Type B pancreatic cell (in vitro differentiated cells): Measurements from ENCODE around the gene IER5. TPM values are rescaled to one million over a fixed set of nuclear protein-coding genes. Genes with fewer than 3 reads are reported as not detected.

ENCODE experiments used
- DNase-seq: peaks from one replicate; pipeline ENCODE4 v3.0.0; 2021; ENCODE audit warnings: mixed read lengths; ENCODE audit not compliant: unreplicated experiment; ENCODE audit errors: extremely low spot score
- H3K27ac Mint-ChIP-seq: 2 replicates; pipeline ENCODE4 v1.8.0; 2021; ENCODE audit warnings: mild to moderate bottlenecking, mixed read lengths
- H3K27me3 Mint-ChIP-seq: 2 replicates; pipeline ENCODE4 v1.8.0; 2021; ENCODE audit warnings: mixed read lengths
- H3K36me3 Mint-ChIP-seq: 2 replicates; pipeline ENCODE4 v1.8.0; 2021; ENCODE audit warnings: mixed read lengths
- H3K4me1 Mint-ChIP-seq: one replicate; pipeline ENCODE4 v1.8.0; 2021; ENCODE audit warnings: mixed read lengths; ENCODE audit not compliant: unreplicated experiment
- H3K4me3 Mint-ChIP-seq: 2 replicates; pipeline ENCODE4 v1.8.0; 2021; ENCODE audit warnings: mild to moderate bottlenecking, mixed read lengths
- H3K9me3 Mint-ChIP-seq: 2 replicates; pipeline ENCODE4 v1.8.0; 2021; ENCODE audit warnings: mixed read lengths
- total RNA-seq: library from RNA; stranded (reverse); gene quantifications from 2 replicates; pipeline ENCODE4 v1.2.1, GENCODE V29; 2021; ENCODE audit warnings: low replicate concordance
- TF ChIP-seq, protein P1 (sequence below): fragments of 200-600 bp; sonication (generic); conservative IDR thresholded peaks from 2 replicates; pipeline ENCODE4 v1.5.0; 2021; ENCODE audit warnings: antibody characterized with exemption, mild to moderate bottlenecking

The IER5 gene
- total RNA-seq, 1 donor from 2014 or later: 16.6 TPM

DNA sequence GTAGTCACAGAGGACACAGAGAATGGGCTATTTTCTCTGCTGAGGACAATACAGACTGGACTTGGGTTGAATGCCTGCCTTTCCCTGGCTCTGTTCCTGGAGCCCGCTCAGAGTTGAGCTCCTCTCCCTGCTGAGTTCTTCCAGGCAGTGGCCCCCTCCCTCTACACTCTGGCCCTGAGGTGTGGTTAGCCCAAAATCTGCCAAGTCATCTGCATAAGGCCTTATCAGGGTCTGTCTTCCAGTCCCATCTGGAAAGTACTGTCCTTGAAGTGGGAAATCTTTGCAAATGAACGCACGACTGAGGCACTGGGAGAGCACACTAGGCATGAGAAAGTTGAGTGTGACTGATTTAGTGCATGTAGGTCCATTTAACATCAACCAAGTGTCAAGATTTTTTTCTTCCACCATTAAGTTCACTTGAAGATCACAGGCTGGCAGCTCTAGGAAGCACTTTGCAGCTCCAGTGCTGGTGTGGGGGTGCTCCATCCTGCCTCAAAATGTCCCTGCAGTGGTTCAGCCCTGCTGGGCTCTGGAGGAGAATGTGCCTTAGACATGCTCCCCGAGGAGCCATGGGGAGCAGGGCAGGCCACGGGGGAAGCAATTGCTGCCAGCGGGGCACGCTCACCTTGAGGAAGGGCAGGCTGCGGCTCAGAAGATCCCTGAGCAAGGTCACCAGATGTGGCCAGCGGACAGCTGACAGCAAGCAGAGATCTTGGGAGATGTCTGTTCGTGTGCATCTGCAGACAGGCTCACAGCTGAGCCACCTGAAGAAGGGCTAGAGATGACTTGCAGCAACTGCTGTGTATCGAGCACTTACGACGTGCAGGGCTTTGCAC lies 41.5 kb downstream of the IER5 start:
- H3K27ac Mint-ChIP-seq: no peak overlapping the region
- no peak for DNase-seq
- peaks cover 42% of the 10 kb centered on the region for H3K4me1 Mint-ChIP-seq
- peaks cover 4% of the 10 kb centered on the region for H3K27me3 Mint-ChIP-seq
- H3K4me3 Mint-ChIP-seq: no peak overlapping the region
- no peaks in the 10 kb centered on the region for H3K9me3 Mint-ChIP-seq
- no peaks in the 10 kb centered on the region for H3K36me3 Mint-ChIP-seq
- TF ChIP-seq, protein P1, sequence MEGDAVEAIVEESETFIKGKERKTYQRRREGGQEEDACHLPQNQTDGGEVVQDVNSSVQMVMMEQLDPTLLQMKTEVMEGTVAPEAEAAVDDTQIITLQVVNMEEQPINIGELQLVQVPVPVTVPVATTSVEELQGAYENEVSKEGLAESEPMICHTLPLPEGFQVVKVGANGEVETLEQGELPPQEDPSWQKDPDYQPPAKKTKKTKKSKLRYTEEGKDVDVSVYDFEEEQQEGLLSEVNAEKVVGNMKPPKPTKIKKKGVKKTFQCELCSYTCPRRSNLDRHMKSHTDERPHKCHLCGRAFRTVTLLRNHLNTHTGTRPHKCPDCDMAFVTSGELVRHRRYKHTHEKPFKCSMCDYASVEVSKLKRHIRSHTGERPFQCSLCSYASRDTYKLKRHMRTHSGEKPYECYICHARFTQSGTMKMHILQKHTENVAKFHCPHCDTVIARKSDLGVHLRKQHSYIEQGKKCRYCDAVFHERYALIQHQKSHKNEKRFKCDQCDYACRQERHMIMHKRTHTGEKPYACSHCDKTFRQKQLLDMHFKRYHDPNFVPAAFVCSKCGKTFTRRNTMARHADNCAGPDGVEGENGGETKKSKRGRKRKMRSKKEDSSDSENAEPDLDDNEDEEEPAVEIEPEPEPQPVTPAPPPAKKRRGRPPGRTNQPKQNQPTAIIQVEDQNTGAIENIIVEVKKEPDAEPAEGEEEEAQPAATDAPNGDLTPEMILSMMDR: no peak

DNA sequence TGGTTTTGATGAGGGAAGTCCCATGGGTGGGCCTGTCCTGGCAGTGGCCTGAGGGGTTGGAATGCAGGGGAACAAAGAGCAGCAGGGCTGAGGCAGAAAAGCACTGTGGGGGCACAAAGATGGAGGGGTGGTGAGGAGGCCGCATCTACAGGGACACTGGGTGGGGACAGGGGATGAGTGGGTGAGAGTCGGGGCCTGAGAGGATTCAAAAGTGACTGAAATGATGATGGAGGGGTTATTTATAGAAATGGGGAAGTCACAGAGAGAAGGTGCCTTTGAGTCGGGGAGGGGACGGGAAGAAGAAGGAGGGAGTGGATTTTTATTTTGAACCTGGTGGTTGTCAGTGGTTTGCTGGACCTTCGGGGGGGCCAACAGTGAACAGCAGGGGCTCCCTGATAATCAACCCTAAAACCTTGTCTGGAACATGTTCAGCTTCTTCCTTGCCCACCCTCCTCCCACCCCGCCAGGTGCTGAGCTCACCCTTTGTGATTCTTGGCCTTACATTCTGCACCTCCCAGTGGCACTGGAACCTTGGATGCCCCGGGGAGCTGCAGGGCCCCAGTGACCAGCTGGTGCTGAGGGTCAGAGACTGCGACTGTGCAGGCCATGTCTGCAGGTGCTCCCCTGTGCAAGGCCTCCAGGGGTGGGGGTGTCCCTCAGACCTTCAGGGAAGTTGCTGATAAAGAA lies 42.9 kb downstream of the IER5 start:
- Mint-ChIP-seq H3K27ac (no peak overlapping the region), H3K4me1 (peaks cover 50% of the 10 kb centered on the region), H3K36me3 (no peaks in the 10 kb centered on the region), H3K27me3 (peaks cover 4% of the 10 kb centered on the region), H3K9me3 (no peaks in the 10 kb centered on the region), H3K4me3 (no peak overlapping the region)
- TF ChIP-seq, protein P1: no peak
- DNase-seq: no peak

DNA sequence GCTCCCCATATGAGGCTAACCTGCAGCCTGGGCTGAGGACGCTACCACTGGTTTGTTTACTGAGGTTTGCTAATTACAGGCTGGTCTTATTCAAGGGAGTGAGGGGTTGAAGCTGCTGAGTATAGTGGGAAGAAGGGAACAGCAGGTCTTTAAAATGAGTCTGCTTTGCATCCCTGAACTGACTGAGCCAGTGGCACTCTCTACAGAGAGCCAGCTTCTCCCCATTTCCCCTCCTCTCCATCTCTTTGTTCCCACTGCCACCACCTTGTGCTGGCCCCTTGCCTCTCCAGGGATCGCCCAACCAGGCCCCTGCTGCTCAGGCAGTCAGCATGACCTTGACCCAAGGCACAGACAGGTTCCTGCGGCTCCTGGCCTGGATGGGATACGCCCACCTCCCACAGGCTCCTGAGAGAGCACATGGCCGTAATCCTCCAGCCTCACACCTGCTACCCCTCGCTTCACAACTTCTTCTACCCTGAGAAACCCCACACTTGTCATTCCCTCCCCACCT lies 45.0 kb downstream of the IER5 start:
- peaks cover 6% of the 10 kb centered on the region for H3K27me3 Mint-ChIP-seq
- H3K4me3 Mint-ChIP-seq: no peak overlapping the region
- H3K36me3 Mint-ChIP-seq: no peaks in the 10 kb centered on the region
- DNase-seq: no peak
- peak overlapping the region; percentile 60 for H3K27ac Mint-ChIP-seq
- TF ChIP-seq, protein P1: no peak
- H3K9me3 Mint-ChIP-seq: no peaks in the 10 kb centered on the region
- H3K4me1 Mint-ChIP-seq: peaks cover 47% of the 10 kb centered on the region

DNA sequence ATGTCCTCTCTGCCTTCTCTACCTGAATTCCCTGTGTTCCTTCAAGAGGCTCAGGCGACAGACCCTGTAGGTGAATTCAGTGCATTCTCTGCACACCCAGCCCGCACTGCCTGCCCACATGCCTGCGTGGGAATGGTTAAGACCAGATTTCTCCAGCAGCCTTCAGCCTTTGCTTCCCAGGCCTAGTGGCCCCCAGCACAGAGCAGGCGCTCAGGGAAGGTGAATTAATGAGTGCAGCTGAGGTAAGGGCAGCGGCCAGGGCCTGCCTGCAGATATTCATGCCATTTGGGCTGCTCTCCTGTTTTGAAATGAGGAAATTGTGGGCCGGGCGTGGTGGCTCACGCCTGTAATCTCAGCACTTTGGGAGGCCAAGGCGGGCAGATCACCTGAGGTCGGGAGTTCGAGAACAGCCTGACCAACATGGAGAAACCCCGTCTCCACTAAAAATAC lies 45.5 kb downstream of the IER5 start:
- Mint-ChIP-seq H3K36me3 (no peaks in the 10 kb centered on the region), H3K27ac (peak overlapping the region; percentile 60), H3K9me3 (no peaks in the 10 kb centered on the region), H3K4me1 (peaks cover 43% of the 10 kb centered on the region), H3K4me3 (no peak overlapping the region), H3K27me3 (peaks cover 4% of the 10 kb centered on the region)
- no peak for DNase-seq
- TF ChIP-seq, protein P1: no peak

DNA sequence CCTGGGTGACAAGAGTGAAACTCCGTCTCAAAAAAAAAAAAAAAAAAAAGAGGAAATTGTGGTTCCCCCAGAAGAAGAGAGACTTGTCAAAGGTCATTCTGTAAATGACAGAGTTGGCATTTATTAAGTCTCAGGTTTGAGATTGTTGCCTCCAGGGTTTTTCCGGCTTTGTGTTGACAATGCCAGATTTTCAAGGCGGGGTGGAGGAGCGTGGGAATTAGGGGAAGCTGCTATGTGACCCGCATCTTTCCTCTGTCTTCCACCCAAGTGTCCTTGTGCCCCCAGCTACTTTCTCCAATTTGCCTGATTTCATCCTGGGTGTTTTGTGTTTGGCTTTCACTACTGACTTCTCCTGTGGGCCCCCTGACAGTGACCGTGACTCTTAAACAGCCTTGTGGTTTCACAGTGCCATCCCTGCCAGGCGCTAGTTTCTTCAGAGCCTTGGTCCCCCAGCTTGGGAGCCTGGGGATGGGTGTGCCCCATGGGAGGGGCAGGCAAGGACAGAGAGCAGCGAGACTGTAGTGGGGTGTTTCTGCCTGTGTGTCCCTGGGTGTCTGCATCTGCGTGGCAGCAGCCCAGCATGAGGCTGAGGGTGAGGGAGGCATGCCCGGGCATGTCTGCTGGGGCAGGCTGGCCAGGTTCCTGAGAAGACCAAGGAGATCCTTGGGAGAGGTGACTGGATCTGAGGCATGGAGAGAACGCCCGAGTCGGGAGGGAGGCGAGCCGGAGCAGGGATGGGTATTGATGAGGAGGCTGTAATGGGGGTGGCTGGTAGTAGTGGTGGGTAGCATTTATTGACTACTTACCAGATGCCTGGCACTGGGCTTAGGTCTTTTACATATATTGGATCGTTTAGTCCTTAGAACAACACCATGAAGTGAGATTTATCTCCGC lies 46.3 kb downstream of the IER5 start:
- no peaks in the 10 kb centered on the region for H3K9me3 Mint-ChIP-seq
- TF ChIP-seq, protein P1: no peak
- H3K4me1 Mint-ChIP-seq: peaks cover 38% of the 10 kb centered on the region
- no peak for DNase-seq
- no peaks in the 10 kb centered on the region for H3K36me3 Mint-ChIP-seq
- peak overlapping the region; percentile 97 for H3K27ac Mint-ChIP-seq
- peak overlapping the region; percentile 58 for H3K4me3 Mint-ChIP-seq
- H3K27me3 Mint-ChIP-seq: peaks cover 2% of the 10 kb centered on the region
